Measurements from ENCODE around the gene DSC1. TPM values are rescaled to one million over a fixed set of nuclear protein-coding genes. Genes with fewer than 3 reads are reported as not detected.
"Not testable (repeated sequence)": the region's sequence is repeated elsewhere in the genome, so short reads cannot be mapped to it uniquely, and the experiment has no call there.

The DSC1 gene
- total RNA-seq, 4 donors from 2014 or later: not detected

- no peak for DNase-seq
- no peak for TF ChIP-seq POLR2A (IDR thresholded peaks at IDR 0.05)
- no peak for TF ChIP-seq CTCF (IDR thresholded peaks at IDR 0.05)
- Histone ChIP-seq H3K27ac (no peak overlapping the region), H3K9me3 (no peaks in the 10 kb centered on the region), H3K4me1 (no peaks in the 10 kb centered on the region), H3K27me3 (no peaks in the 10 kb centered on the region), H3K4me3 (no peak overlapping the region), H3K36me3 (no peaks in the 10 kb centered on the region)
- intact Hi-C loops (cut with DNase I; ENCODE audit: low total_unique reads): no loop called here
Measured at GRCh38 chr18:31190919-31191318, 28.3 kb upstream of the DSC1 start.

GRCh38 chr18:31189757-31190156 lies 27.1 kb upstream of the DSC1 start:
- TF ChIP-seq POLR2A (IDR thresholded peaks at IDR 0.05): no peak
- no peak for TF ChIP-seq CTCF (IDR thresholded peaks at IDR 0.05)
- Histone ChIP-seq H3K4me3 (no peak overlapping the region), H3K36me3 (no peaks in the 10 kb centered on the region), H3K9me3 (no peaks in the 10 kb centered on the region), H3K27ac (no peak overlapping the region), H3K27me3 (no peaks in the 10 kb centered on the region), H3K4me1 (no peaks in the 10 kb centered on the region)
- DNase-seq: no peak
- intact Hi-C loops (cut with DNase I; ENCODE audit: low total_unique reads): no loop called here

GRCh38 chr18:31185186-31185950 lies 22.7 kb upstream of the DSC1 start:
- no peak for DNase-seq
- Histone ChIP-seq H3K27ac (no peak overlapping the region), H3K36me3 (no peaks in the 10 kb centered on the region), H3K27me3 (no peaks in the 10 kb centered on the region), H3K4me1 (no peaks in the 10 kb centered on the region), H3K9me3 (no peaks in the 10 kb centered on the region), H3K4me3 (no peak overlapping the region)
- TF ChIP-seq CTCF (IDR thresholded peaks at IDR 0.05) (no peak), POLR2A (IDR thresholded peaks at IDR 0.05) (no peak)
- intact Hi-C loops (cut with DNase I; ENCODE audit: low total_unique reads): no loop called here

- no peak overlapping the region for H3K27ac ChIP-seq
- H3K4me1 ChIP-seq: no peaks in the 10 kb centered on the region
- intact Hi-C loops (cut with DNase I; ENCODE audit: low total_unique reads): no loop called here
- H3K27me3 ChIP-seq: no peaks in the 10 kb centered on the region
- TF ChIP-seq CTCF (IDR thresholded peaks at IDR 0.05) (no peak), POLR2A (IDR thresholded peaks at IDR 0.05) (no peak)
- no peak overlapping the region for H3K4me3 ChIP-seq
- no peaks in the 10 kb centered on the region for H3K36me3 ChIP-seq
- DNase-seq: no peak
- H3K9me3 ChIP-seq: no peaks in the 10 kb centered on the region
Measured at GRCh38 chr18:31183302-31183701, 20.6 kb upstream of the DSC1 start.

GRCh38 chr18:31177369-31177768 lies 14.7 kb upstream of the DSC1 start:
- H3K27ac ChIP-seq; H3K36me3 ChIP-seq; H3K4me1 ChIP-seq; H3K9me3 ChIP-seq; H3K27me3 ChIP-seq; intact Hi-C loops (cut with DNase I; ENCODE audit: low total_unique reads); H3K4me3 ChIP-seq; DNase-seq: not testable (repeated sequence)
